ENCODE results near the gene TSR3. TPM values are rescaled to one million over a fixed set of nuclear protein-coding genes. Genes with fewer than 3 reads are reported as not detected.
A peak's percentile ranks its signal among the peaks of the same experiment; 100 is the strongest.

TSR3 gene
- total RNA-seq, 2 experiments from 2014 or later = 48.5 to 50.7 TPM

DNA sequence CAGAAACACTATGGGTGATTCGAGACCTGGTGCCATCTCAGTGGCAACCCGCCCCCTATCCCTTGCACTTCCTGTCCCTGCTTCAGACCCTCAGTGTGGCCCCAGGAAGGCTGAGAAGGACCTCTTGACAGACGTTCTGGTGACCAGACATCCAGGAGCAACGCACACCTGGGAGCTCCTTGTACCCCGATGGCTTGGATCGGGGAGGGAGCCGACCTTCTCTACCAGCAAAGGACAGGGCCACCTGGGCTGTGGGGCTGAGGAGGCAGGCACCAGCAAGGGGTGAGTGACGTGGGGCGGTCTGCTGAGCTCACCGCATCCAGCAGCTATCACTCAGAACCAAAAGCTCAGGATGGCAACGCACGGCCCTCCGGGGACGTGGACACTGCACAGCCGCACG, 35.7 kb upstream of the TSR3 start:
- DNase-seq = no peak
- intact Hi-C loops (cut with micrococcal nuclease) = no loop called here
- H3K27ac Mint-ChIP-seq = no peak overlapping the region
- H3K9me3 Mint-ChIP-seq = no peaks in the 10 kb centered on the region
- H3K4me3 Mint-ChIP-seq = no peak overlapping the region
- no peaks in the 10 kb centered on the region for H3K27me3 Mint-ChIP-seq (ENCODE audit: low read depth)
- peaks cover 2% of the 10 kb centered on the region for H3K36me3 Mint-ChIP-seq (ENCODE audit: low read depth)
- CTCF ChIA-PET = no interaction called here
- no peaks in the 10 kb centered on the region for H3K4me1 Mint-ChIP-seq (ENCODE audit: low read depth)

DNA sequence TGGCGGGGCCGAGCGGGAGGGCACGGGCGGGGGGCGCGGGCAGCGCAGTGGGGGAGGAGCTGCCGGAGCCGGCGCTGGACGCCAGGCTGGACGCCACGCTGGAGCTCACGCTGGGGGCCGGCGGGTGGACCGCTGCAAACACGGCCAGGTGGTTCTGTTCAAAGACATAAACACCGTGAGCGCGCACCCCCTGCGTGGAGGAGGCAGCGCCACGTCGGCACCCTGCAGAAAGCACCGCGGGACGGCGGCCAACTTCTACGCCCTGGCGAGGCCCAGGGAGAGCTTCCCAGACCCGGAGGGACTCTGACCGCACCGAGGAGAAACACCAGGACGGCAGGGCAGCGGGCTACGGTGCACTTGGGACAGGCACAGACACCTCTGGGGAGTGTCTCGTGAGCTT, 33.6 kb upstream of the TSR3 start:
- Mint-ChIP-seq H3K4me3 (no peak overlapping the region), H3K27ac (no peak overlapping the region), H3K27me3 (ENCODE audit: low read depth) (no peaks in the 10 kb centered on the region), H3K4me1 (ENCODE audit: low read depth) (no peaks in the 10 kb centered on the region), H3K9me3 (no peaks in the 10 kb centered on the region), H3K36me3 (ENCODE audit: low read depth) (peaks cover 2% of the 10 kb centered on the region)
- CTCF ChIA-PET = no interaction called here
- intact Hi-C loops (cut with micrococcal nuclease) = no loop called here
- no peak for DNase-seq

DNA sequence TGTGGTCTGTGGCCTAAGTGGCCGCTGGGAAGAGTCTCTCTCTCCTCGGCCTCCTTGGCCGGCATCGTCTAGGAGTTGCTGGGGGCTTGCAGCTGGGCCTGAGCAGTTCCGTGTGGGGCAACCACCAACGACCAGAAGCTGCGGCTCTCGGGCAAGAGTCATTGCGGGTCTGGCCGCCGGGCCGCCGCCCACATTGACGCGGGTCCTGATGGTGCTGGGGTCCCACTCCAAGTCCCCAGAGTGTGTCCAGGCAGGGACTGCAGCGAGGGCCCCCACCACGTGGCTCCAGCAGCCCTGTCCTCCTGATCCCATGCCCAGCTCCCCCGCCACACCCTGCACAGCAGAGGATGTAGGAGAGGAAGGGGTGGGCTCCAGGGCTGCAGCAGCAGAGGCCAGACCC, 31.9 kb upstream of the TSR3 start:
- Mint-ChIP-seq H3K27me3 (ENCODE audit: low read depth) (no peaks in the 10 kb centered on the region), H3K4me1 (ENCODE audit: low read depth) (peaks cover 7% of the 10 kb centered on the region), H3K36me3 (ENCODE audit: low read depth) (peaks cover 5% of the 10 kb centered on the region), H3K27ac (no peak overlapping the region), H3K9me3 (no peaks in the 10 kb centered on the region), H3K4me3 (no peak overlapping the region)
- intact Hi-C loops (cut with micrococcal nuclease) = no loop called here
- CTCF ChIA-PET = no interaction called here
- no peak for DNase-seq

DNA sequence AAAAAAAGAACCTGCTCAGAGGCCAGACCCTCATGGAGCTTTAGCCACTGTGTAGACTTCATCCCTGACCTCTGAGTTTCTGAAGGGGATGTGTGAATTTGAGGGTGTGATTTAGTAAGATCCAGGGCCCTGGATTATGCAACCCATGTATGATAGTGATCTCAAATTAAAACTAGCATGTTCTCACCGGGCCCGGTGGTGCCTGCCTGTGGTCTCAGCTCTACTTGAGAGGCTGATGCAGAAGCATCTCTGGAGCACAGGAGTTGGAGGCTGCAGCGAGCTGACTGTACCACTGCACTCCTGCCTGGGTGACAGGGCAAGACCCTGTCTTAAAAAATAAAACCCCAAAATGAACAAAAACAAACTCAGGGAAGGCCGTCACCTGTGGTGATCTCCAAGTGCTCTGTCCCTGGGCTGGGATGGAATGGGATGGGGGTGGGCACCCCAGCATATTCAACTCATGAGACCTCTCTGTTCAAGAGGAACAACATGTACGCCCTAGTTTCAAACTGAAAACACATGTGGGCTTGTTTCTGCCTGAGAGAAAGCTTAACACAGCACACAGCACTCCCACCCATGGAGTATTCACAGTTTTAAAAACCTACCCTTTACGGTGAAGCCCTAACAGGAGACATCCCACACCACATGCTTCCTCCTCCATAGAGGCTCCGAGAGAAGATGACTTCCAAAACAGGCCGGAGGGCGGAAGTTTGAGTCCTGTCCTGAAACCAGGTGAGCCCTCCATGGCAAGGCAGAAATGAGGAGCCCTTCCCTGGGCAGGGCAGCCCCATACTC, 30.1 kb upstream of the TSR3 start:
- Mint-ChIP-seq H3K27ac (no peak overlapping the region), H3K9me3 (no peaks in the 10 kb centered on the region), H3K4me1 (ENCODE audit: low read depth) (peaks cover 17% of the 10 kb centered on the region), H3K27me3 (ENCODE audit: low read depth) (no peaks in the 10 kb centered on the region), H3K4me3 (no peak overlapping the region), H3K36me3 (ENCODE audit: low read depth) (peaks cover 7% of the 10 kb centered on the region)
- intact Hi-C loops (cut with micrococcal nuclease) = no loop called here
- CTCF ChIA-PET = no interaction called here
- DNase-seq = no peak

DNA sequence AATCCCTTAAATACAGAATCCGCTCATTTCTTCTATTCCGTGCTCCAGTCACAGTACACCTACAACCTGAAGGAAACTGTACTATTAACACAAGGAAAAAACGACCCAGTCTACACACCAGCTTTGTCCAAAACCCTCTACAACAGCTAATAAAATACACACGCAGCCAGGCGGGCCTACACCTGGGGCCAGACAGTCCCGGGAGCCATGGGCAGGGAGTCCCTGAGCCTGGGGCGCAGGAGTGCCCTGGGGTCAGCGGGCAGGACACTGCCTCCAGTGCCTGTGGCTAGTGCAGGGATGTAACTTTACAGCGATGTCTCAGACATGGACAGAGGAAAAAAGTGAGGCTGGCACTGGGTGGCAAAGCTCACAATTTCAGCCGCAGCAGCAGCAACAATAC, 28.5 kb upstream of the TSR3 start:
- Mint-ChIP-seq H3K4me1 (ENCODE audit: low read depth) (peaks cover 17% of the 10 kb centered on the region), H3K27me3 (ENCODE audit: low read depth) (no peaks in the 10 kb centered on the region), H3K36me3 (ENCODE audit: low read depth) (peaks cover 7% of the 10 kb centered on the region), H3K4me3 (peak overlapping the region; percentile 71), H3K9me3 (no peaks in the 10 kb centered on the region), H3K27ac (peak overlapping the region; percentile 46)
- DNase-seq = no peak
- CTCF ChIA-PET = interaction anchor here (0.9 to 2.3 kb wide), 2 partner anchors 9 to 15 kb away, joined by 3 to 5 read pairs; no protein-coding TSS in a partner anchor
- intact Hi-C loops (cut with micrococcal nuclease) = no loop called here

DNA sequence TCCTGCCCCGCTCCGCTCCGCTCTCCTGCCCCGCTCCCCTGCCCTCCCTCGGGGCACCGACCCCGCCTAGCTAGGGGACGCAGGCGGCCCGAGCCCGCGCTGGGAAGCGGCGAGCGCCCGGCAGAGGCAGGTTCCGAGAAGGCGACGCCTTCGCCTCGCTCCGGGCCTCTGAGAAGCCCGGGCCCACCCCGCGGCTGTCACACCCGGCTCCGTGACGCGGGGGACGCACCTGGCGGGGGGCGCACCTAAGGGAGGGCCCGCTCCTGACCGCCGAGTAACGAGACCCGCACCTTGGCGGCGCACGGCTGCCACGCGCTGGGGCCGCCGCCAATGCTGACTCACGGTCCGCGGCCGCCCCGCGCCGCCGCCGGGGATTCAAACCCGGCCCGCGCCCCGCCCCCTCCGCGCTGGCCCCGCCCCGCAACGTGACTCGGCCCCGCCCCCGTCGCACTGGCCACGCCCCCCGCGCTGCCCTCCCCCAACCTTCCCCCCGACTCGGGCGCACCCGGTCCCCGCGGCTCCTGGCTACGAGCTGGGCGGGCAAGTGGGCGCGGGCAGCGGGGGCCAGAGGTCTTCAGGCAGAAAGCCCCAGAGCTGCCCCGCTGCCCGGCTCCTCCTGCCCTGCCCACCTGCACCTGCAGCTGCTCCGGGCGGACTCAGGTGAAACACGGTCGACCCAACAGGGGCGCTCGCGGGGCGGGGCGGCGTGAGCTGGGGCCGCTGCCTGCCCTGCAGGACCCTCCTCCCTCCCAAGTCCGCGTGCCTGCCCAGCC, 27.8 kb upstream of the TSR3 start:
- DNase-seq = peak; percentile 73
- CTCF ChIA-PET = interaction anchor here (0.9 to 2.3 kb wide), 4 partner anchors 10 to 17 kb away, joined by 3 to 8 read pairs (median 5); no protein-coding TSS in a partner anchor
- H3K4me1 Mint-ChIP-seq (ENCODE audit: low read depth) = peaks cover 17% of the 10 kb centered on the region
- peaks cover 4% of the 10 kb centered on the region for H3K36me3 Mint-ChIP-seq (ENCODE audit: low read depth)
- intact Hi-C loops (cut with micrococcal nuclease) = loop anchor here (2.0 to 5.0 kb wide), 4 partner anchors 33 to 403 kb away; partner anchors contain the start of genes NUBP2, SPSB3, UBE2I and UNKL
- peak overlapping the region; percentile 46 for H3K27ac Mint-ChIP-seq
- no peaks in the 10 kb centered on the region for H3K9me3 Mint-ChIP-seq
- no peaks in the 10 kb centered on the region for H3K27me3 Mint-ChIP-seq (ENCODE audit: low read depth)
- peak overlapping the region; percentile 83 for H3K4me3 Mint-ChIP-seq

DNA sequence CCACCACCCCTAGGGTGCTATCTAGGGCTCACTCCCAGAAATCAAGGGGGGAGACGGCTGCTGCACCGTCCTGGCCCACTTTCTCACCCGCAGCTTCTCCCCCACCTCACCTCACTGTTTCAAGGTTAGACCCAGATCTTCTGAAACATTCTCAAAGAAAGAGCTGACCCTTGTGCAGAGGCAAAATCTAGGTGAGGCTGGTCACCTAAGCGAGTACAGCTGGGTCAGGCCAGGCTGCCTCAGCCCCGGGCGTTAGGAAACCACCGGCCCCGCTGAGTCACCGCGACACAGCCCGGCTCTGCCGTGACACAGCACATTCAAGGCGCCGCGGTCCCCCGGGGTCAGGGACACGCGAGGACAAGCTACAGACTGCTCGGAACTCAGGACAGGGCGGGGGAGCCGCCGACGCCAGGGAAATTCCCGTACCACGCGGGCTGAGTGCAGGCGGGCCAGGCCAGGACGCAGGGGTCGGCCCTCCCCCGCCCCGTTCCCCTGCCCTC, 27.2 kb upstream of the TSR3 start:
- H3K27ac Mint-ChIP-seq = peak overlapping the region; percentile 93
- H3K27me3 Mint-ChIP-seq (ENCODE audit: low read depth) = no peaks in the 10 kb centered on the region
- intact Hi-C loops (cut with micrococcal nuclease) = loop anchor here (2.0 to 5.0 kb wide), 4 partner anchors 33 to 404 kb away; partner anchors contain the start of genes NUBP2, SPSB3, UBE2I and UNKL
- H3K36me3 Mint-ChIP-seq (ENCODE audit: low read depth) = peaks cover 4% of the 10 kb centered on the region
- peak overlapping the region; percentile 83 for H3K4me3 Mint-ChIP-seq
- H3K4me1 Mint-ChIP-seq (ENCODE audit: low read depth) = peaks cover 17% of the 10 kb centered on the region
- CTCF ChIA-PET = interaction anchor here (0.7 to 2.3 kb wide), 4 partner anchors 10 to 16 kb away, joined by 3 to 8 read pairs (median 5); no protein-coding TSS in a partner anchor
- peak; percentile 82 for DNase-seq
- no peaks in the 10 kb centered on the region for H3K9me3 Mint-ChIP-seq

DNA sequence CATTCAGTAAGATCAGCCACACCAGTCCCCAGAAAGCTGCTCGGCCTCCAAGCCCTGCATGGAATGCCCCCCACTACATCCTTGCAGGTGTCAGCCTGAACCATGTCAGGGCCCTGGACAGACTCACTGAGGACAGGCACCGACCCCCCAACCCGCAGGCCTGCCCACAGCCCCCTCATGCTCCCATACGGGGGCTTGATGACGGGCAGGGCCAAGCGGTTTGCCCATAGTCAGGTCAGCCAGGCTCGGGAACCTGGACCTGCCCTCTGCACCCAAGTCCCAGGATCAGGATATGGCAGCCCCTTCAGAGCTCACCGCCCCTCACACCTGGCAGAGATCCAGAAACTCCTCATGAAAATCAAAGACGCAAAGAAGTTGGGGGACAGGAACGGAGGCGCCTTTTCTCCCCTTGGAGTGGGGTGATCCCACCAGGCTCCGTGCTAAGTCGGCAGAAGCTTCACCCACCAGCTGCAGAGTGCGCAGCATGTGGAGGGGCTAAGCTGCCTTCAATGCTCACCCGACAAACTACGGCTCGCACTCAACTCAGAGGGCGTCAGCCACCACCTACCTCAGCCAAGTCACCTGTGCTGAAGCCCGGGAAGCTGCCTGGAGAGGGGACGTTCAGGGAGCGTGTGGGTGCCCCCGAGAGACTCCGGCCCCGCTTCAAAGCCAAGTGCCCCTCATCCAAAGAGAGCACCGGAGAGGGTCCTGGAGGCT, 26.6 kb upstream of the TSR3 start:
- intact Hi-C loops (cut with micrococcal nuclease) = loop anchor here (2.0 to 5.0 kb wide), 4 partner anchors 34 to 405 kb away; partner anchors contain the start of genes NUBP2, SPSB3, UBE2I and UNKL
- H3K9me3 Mint-ChIP-seq = no peaks in the 10 kb centered on the region
- H3K4me3 Mint-ChIP-seq = peak overlapping the region; percentile 83
- H3K4me1 Mint-ChIP-seq (ENCODE audit: low read depth) = peaks cover 17% of the 10 kb centered on the region
- peak overlapping the region; percentile 93 for H3K27ac Mint-ChIP-seq
- no peak for DNase-seq
- CTCF ChIA-PET = interaction anchor here (0.7 to 1.7 kb wide), 3 partner anchors 9 to 16 kb away, joined by 3 to 8 read pairs (median 5); no protein-coding TSS in a partner anchor
- no peaks in the 10 kb centered on the region for H3K27me3 Mint-ChIP-seq (ENCODE audit: low read depth)
- H3K36me3 Mint-ChIP-seq (ENCODE audit: low read depth) = peaks cover 4% of the 10 kb centered on the region

DNA sequence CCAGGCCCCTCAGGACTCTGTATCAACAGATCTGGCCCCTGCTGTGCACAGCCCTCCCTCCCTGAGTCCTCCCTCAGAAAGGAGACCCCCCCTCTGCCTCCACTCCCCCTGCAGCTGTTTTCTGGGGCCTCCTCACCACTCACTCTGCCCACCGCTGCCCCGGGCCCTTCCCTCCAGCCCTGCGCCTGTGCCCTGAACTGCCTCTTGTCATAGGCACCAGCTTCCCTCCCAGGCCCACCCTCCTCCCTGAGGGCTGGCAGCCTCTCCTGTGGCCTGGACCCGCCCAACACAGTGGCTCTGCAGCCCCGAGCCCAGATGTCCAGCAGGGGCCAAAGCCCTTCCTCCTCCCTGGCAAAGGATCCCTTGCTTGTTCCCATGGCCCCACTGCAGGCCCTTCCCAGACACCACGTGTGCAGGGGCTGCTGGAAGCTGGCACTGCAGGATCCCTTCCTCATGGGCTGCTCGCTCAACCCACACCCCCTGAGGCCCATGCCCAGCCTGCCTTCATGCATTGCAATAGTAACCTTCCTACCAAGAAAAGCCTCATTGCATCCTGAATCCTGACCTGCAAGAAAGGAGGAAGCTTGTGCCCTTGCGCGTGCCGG, 25.8 kb upstream of the TSR3 start:
- DNase-seq = no peak
- intact Hi-C loops (cut with micrococcal nuclease) = loop anchor here (2.0 to 5.0 kb wide), 4 partner anchors 35 to 405 kb away; partner anchors contain the start of genes NUBP2, SPSB3, UBE2I and UNKL
- Mint-ChIP-seq H3K9me3 (no peaks in the 10 kb centered on the region), H3K27me3 (ENCODE audit: low read depth) (no peaks in the 10 kb centered on the region), H3K4me3 (peak overlapping the region; percentile 83), H3K27ac (no peak overlapping the region), H3K4me1 (ENCODE audit: low read depth) (peaks cover 17% of the 10 kb centered on the region), H3K36me3 (ENCODE audit: low read depth) (peaks cover 4% of the 10 kb centered on the region)
- CTCF ChIA-PET = interaction anchor here (1.6 kb wide), 1 partner anchor 9 kb away, joined by 8 read pairs; no protein-coding TSS in a partner anchor

DNA sequence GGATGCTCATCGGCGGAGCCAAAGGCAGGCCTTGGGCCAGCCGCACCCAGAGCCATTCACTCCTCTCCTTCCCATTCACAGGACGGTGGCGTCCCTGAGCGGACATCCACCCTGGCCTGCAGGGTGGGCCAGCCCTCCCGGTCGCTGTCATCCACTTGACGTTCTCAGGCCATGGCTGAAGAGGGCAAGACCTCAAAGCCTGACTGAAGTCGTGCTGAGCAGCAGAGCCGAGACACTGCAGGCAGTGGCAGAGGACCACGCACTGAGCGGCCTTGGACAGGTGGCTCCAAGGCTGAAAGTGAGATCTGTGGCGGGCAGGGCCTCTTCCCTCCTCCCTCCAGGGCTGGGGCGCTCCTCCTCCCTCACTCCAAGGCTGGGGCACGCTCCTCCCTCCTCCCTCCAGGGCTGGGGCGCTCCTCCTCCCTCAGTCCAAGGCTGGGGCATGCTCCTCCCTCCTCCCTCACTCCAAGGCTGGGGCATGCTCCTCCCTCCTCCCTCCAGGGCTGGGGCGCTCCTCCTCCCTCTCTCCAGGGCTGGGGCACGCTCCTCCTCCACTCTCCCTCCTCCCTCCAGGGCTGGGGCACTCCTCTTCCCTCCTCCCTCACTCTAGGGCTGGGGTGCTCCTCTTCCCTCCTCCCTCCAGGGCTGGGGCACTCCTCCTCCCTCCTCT, 24.2 kb upstream of the TSR3 start:
- Mint-ChIP-seq H3K27me3 (ENCODE audit: low read depth) (no peaks in the 10 kb centered on the region), H3K4me1 (ENCODE audit: low read depth) (peaks cover 17% of the 10 kb centered on the region), H3K36me3 (ENCODE audit: low read depth) (peaks cover 4% of the 10 kb centered on the region), H3K4me3 (no peak overlapping the region), H3K9me3 (no peaks in the 10 kb centered on the region), H3K27ac (no peak overlapping the region)
- DNase-seq = no peak
- intact Hi-C loops (cut with micrococcal nuclease) = loop anchor here (5.0 kb wide), 1 partner anchor 36 kb away; the partner anchor contains the start of gene UNKL
- CTCF ChIA-PET = no interaction called here

DNA sequence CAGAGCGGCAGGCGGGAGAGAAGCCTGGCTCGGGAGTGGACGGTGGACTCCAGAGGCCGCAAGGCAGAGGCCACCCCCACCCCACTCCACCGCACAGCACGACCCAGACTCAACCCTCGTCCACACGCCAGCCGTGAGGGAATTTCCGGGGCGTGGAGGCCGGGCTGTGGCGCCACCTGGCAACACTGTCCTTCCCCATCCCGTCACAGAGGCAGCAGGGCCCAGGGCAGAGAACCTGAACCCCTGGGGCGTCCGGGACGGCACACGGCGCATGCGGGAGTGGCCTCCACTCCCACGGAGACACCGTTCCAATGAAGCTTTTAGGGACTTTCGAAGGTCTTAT, 23.6 kb upstream of the TSR3 start:
- intact Hi-C loops (cut with micrococcal nuclease) = loop anchor here (5.0 kb wide), 1 partner anchor 37 kb away; the partner anchor contains the start of gene UNKL
- peaks cover 4% of the 10 kb centered on the region for H3K36me3 Mint-ChIP-seq (ENCODE audit: low read depth)
- no peak overlapping the region for H3K27ac Mint-ChIP-seq

More for the DNA sequence above, 23.6 kb upstream of the TSR3 start:
- no peak for DNase-seq
- peaks cover 17% of the 10 kb centered on the region for H3K4me1 Mint-ChIP-seq (ENCODE audit: low read depth)
- H3K4me3 Mint-ChIP-seq = no peak overlapping the region
- no peaks in the 10 kb centered on the region for H3K9me3 Mint-ChIP-seq
- no peaks in the 10 kb centered on the region for H3K27me3 Mint-ChIP-seq (ENCODE audit: low read depth)
- CTCF ChIA-PET = no interaction called here
